ENCODE results near the gene KIF3A. TPM values are rescaled to one million over a fixed set of nuclear protein-coding genes. Genes with fewer than 3 reads are reported as not detected.
A peak's percentile ranks its signal among the peaks of the same experiment; 100 is the strongest.

KIF3A gene
- total and polyA plus RNA-seq, 4 donors: 3.1 to 16.5 (median 9.2) TPM

- TF ChIP-seq, protein P1, sequence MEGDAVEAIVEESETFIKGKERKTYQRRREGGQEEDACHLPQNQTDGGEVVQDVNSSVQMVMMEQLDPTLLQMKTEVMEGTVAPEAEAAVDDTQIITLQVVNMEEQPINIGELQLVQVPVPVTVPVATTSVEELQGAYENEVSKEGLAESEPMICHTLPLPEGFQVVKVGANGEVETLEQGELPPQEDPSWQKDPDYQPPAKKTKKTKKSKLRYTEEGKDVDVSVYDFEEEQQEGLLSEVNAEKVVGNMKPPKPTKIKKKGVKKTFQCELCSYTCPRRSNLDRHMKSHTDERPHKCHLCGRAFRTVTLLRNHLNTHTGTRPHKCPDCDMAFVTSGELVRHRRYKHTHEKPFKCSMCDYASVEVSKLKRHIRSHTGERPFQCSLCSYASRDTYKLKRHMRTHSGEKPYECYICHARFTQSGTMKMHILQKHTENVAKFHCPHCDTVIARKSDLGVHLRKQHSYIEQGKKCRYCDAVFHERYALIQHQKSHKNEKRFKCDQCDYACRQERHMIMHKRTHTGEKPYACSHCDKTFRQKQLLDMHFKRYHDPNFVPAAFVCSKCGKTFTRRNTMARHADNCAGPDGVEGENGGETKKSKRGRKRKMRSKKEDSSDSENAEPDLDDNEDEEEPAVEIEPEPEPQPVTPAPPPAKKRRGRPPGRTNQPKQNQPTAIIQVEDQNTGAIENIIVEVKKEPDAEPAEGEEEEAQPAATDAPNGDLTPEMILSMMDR (IDR thresholded peaks at IDR 0.05; ENCODE audit: control extremely low read depth, extremely low read depth): no peak
- no peak overlapping the region for H3K9ac ChIP-seq (ENCODE audit: insufficient read depth in 1 of 2, low read length in 2 of 2)
- no peaks in the 10 kb centered on the region for H3K4me1 ChIP-seq (ENCODE audit: control insufficient read depth in 5 of 5, insufficient read depth in 5 of 5, low read length in 5 of 5)
- H3K27ac ChIP-seq (ENCODE audit: low read depth in 1 of 2, low read length in 1 of 2): no peak overlapping the region
- H3K9me3 ChIP-seq (ENCODE audit: control insufficient read depth in 4 of 4, insufficient read depth in 3 of 4, low read length in 3 of 4): no peaks in the 10 kb centered on the region
- WGBS, 2 donors: 94 to 95% methylated on average over 13 of the region's 13 CpGs
- H3K4me3 ChIP-seq: no peak overlapping the region
- H3K27me3 ChIP-seq (ENCODE audit: control insufficient read depth in 3 of 3, insufficient read depth in 3 of 3, low read length in 2 of 3): no peaks in the 10 kb centered on the region
- DNase-seq (no peak), ATAC-seq (ENCODE audit: insufficient read depth, low FRiP score) (no peak)
- H3K36me3 ChIP-seq (ENCODE audit: control insufficient read depth in 4 of 4, insufficient read depth in 4 of 4, low read length in 4 of 4): peaks cover 3 to 35% (median 22%) of the 10 kb centered on the region in 4 donors
Measured at GRCh38 chr5:132758451-132758850, 21.1 kb upstream of the KIF3A start.

DNA sequence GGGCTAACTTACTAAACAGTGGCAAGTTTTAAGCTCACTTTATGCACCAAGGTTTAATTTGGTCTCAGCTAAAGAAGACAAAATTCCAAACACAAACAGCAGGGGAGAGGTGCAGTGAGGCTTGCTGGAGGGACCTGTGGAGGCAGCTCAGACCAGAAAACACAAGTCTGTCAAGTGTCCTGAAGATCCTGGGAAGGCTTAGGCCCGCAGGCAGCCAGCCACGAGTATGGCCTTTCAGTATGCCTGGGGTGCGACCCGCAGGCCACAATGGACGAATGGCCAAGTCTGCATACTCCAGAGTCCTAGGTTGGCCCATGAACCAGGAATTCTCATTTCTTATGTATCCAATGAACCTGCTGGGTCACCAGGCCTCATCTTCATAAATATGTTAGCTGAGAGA lies 19.2 kb upstream of the KIF3A start:
- Histone ChIP-seq H3K9me3 (ENCODE audit: control insufficient read depth in 4 of 4, insufficient read depth in 3 of 4, low read length in 3 of 4) (no peaks in the 10 kb centered on the region), H3K4me1 (ENCODE audit: control insufficient read depth in 5 of 5, insufficient read depth in 5 of 5, low read length in 5 of 5) (no peaks in the 10 kb centered on the region), H3K4me3 (no peak overlapping the region), H3K27me3 (ENCODE audit: control insufficient read depth in 3 of 3, insufficient read depth in 3 of 3, low read length in 2 of 3) (no peaks in the 10 kb centered on the region), H3K36me3 (ENCODE audit: control insufficient read depth in 4 of 4, insufficient read depth in 4 of 4, low read length in 4 of 4) (peaks cover 3 to 28% (median 18%) of the 10 kb centered on the region in 4 donors), H3K27ac (ENCODE audit: low read depth in 1 of 2, low read length in 1 of 2) (no peak overlapping the region), H3K9ac (ENCODE audit: insufficient read depth in 1 of 2, low read length in 2 of 2) (no peak overlapping the region)
- no peak for DNase-seq
- ATAC-seq (ENCODE audit: insufficient read depth, low FRiP score): no peak
- 92 to 98% methylated on average over 5 of the region's 5 CpGs for WGBS, 2 donors
- TF ChIP-seq, protein P1 (IDR thresholded peaks at IDR 0.05; ENCODE audit: control extremely low read depth, extremely low read depth): no peak

GRCh38 chr5:132754947-132755346 lies 17.6 kb upstream of the KIF3A start:
- ATAC-seq (ENCODE audit: insufficient read depth, low FRiP score): no peak
- H3K9ac ChIP-seq (ENCODE audit: insufficient read depth in 1 of 2, low read length in 2 of 2): no peak overlapping the region
- H3K4me3 ChIP-seq: no peak overlapping the region

More at GRCh38 chr5:132754947-132755346, 17.6 kb upstream of the KIF3A start:
- H3K9me3 ChIP-seq (ENCODE audit: control insufficient read depth in 4 of 4, insufficient read depth in 3 of 4, low read length in 3 of 4): no peaks in the 10 kb centered on the region
- peaks cover 0 to 2% (median 0%) of the 10 kb centered on the region in 3 donors for H3K27me3 ChIP-seq (ENCODE audit: control insufficient read depth in 3 of 3, insufficient read depth in 3 of 3, low read length in 2 of 3)
- peaks cover 3 to 19% (median 16%) of the 10 kb centered on the region in 4 donors for H3K36me3 ChIP-seq (ENCODE audit: control insufficient read depth in 4 of 4, insufficient read depth in 4 of 4, low read length in 4 of 4)
- H3K4me1 ChIP-seq (ENCODE audit: control insufficient read depth in 5 of 5, insufficient read depth in 5 of 5, low read length in 5 of 5): no peaks in the 10 kb centered on the region
- no peak overlapping the region for H3K27ac ChIP-seq (ENCODE audit: low read depth in 1 of 2, low read length in 1 of 2)
- TF ChIP-seq, protein P1 (IDR thresholded peaks at IDR 0.05; ENCODE audit: control extremely low read depth, extremely low read depth): no peak
- DNase-seq: peak in 2 of 3 donors; percentile 35 to 50

Measured in lung (tissue), 12 donors.